Activated CD4-positive, alpha-beta T cell treated with anti-CD3 and anti-CD28 coated beads for 1 hour (primary cell): ENCODE measurements around the gene CXCL1.

Experiments used
- DNase-seq: peaks from one replicate; pipeline ENCODE4 v3.0.0-alpha.2; 2020

CXCL1 gene

GRCh38 chr4:73869130-73870055, at the start of gene CXCL1:
Gene CXCL1 (plus strand): TSS chr4:73869393. CDS start chr4:73869471, 78 bp downstream.
- DNase-seq: no peak

GRCh38 chr4:73821325-73821724, 47.9 kb upstream of the CXCL1 start:
- no peak for DNase-seq

GRCh38 chr4:73822389-73822788, 46.8 kb upstream of the CXCL1 start:
- DNase-seq: no peak

- no peak for DNase-seq
Measured at GRCh38 chr4:73822812-73823504, 46.2 kb upstream of the CXCL1 start.

- no peak for DNase-seq
Measured at GRCh38 chr4:73823760-73824159, 45.4 kb upstream of the CXCL1 start.

- DNase-seq: no peak
Measured at GRCh38 chr4:73828956-73829355, 40.2 kb upstream of the CXCL1 start.

GRCh38 chr4:73831569-73831968, 37.6 kb upstream of the CXCL1 start:
- DNase-seq: no peak

- no peak for DNase-seq
Measured at GRCh38 chr4:73832651-73833237, 36.4 kb upstream of the CXCL1 start.

- no peak for DNase-seq
Measured at GRCh38 chr4:73836373-73837279, 32.6 kb upstream of the CXCL1 start, which contains the start of gene CXCL6. Gene CXCL6 (plus strand): TSS chr4:73836678. CDS start chr4:73836751, 73 bp downstream.

- no peak for DNase-seq
Measured at GRCh38 chr4:73839071-73839470, 30.1 kb upstream of the CXCL1 start.

GRCh38 chr4:73839715-73840114, 29.5 kb upstream of the CXCL1 start:
- no peak for DNase-seq

- DNase-seq: no peak
Measured at GRCh38 chr4:73841243-73841925, 27.8 kb upstream of the CXCL1 start.

GRCh38 chr4:73842696-73843095, 26.5 kb upstream of the CXCL1 start:
- DNase-seq: no peak

- DNase-seq: no peak
Measured at GRCh38 chr4:73843369-73843768, 25.8 kb upstream of the CXCL1 start.

- no peak for DNase-seq
Measured at GRCh38 chr4:73844345-73844744, 24.8 kb upstream of the CXCL1 start.

GRCh38 chr4:73844806-73845205, 24.4 kb upstream of the CXCL1 start:
- no peak for DNase-seq

GRCh38 chr4:73847526-73848182, 21.5 kb upstream of the CXCL1 start:
- no peak for DNase-seq

- no peak for DNase-seq
Measured at GRCh38 chr4:73848183-73848777, 20.9 kb upstream of the CXCL1 start.

- DNase-seq: no peak
Measured at GRCh38 chr4:73850261-73850970, 18.8 kb upstream of the CXCL1 start.

GRCh38 chr4:73851293-73851692, 17.9 kb upstream of the CXCL1 start:
- no peak for DNase-seq
